CD4-positive, alpha-beta memory T cell (primary cell): Measurements from ENCODE around the gene EXOC4. TPM values are rescaled to one million over a fixed set of nuclear protein-coding genes. Genes with fewer than 3 reads are reported as not detected.

Experiments used
- CTCF ChIA-PET: fragments of 350-600 bp; sonication (Branson Sonifier 250); formaldehyde crosslinking; loops from one replicate; lab custom pipeline; 2021; ENCODE audit warnings: inconsistent platforms; ENCODE audit not compliant: partially characterized antibody; lab: Charles Lee
- POLR2A ChIA-PET: fragments of 350-600 bp; sonication (Branson Sonifier 250); formaldehyde crosslinking; loops from one replicate; lab custom pipeline; 2021; ENCODE audit not compliant: partially characterized antibody; lab: Charles Lee
- DNase-seq, 5 donors: peaks; one replicate each; pipeline versions ENCODE4 v3.0.0 to v3.0.0-alpha.2; 2020 to 2022; ENCODE audit warnings: mixed read lengths in 1 of 5
- H3K27ac ChIP-seq: one replicate; pipeline ENCODE4 v1.7.0; 2013; ENCODE audit warnings: low read depth, low read length
- H3K27me3 ChIP-seq: 2 replicates; pipeline ENCODE4 v1.7.0; 2013; ENCODE audit warnings: mild to moderate bottlenecking, low read length, moderate library complexity; ENCODE audit not compliant: insufficient read depth
- H3K36me3 ChIP-seq: 2 replicates; pipeline ENCODE4 v1.7.0; 2013; ENCODE audit warnings: mild to moderate bottlenecking, low read length, moderate library complexity; ENCODE audit not compliant: insufficient read depth
- H3K4me1 ChIP-seq: 2 replicates; pipeline ENCODE4 v1.7.0; 2013; ENCODE audit warnings: mild to moderate bottlenecking, low read length, moderate library complexity; ENCODE audit not compliant: insufficient read depth
- H3K4me3 ChIP-seq, 2 donors: one replicate each; pipeline ENCODE4 v1.7.0; 2013; ENCODE audit warnings: low read length in 2 of 2, mild to moderate bottlenecking in 1 of 2
- H3K9me3 ChIP-seq, 2 donors: one replicate each; pipeline ENCODE4 v1.7.0; 2013; ENCODE audit warnings: low read length in 2 of 2, control low read depth in 1 of 2; ENCODE audit not compliant: control insufficient read depth in 1 of 2
- H3K27ac Mint-ChIP-seq, 7 donors: one replicate each; pipeline ENCODE4 v1.8.0; 2020 to 2021; ENCODE audit warnings: mixed read lengths in 7 of 7, mild to moderate bottlenecking in 6 of 7, inconsistent platforms in 3 of 7, moderate library complexity in 3 of 7
- H3K27me3 Mint-ChIP-seq, 2 donors: one replicate each; pipeline ENCODE4 v1.8.0; 2020 to 2021; ENCODE audit warnings: mixed read lengths in 2 of 2
- H3K36me3 Mint-ChIP-seq, 2 donors: one replicate each; pipeline ENCODE4 v1.8.0; 2020 to 2021; ENCODE audit warnings: mixed read lengths in 2 of 2, inconsistent platforms in 1 of 2, mild to moderate bottlenecking in 1 of 2
- H3K4me1 Mint-ChIP-seq, 4 donors: one replicate each; pipeline ENCODE4 v1.8.0; 2020 to 2021; ENCODE audit warnings: mixed read lengths in 4 of 4, mild to moderate bottlenecking in 1 of 4
- H3K4me3 Mint-ChIP-seq, 8 donors: one replicate each; pipeline ENCODE4 v1.8.0; 2020 to 2021; ENCODE audit warnings: mixed read lengths in 8 of 8, mild to moderate bottlenecking in 7 of 8, moderate library complexity in 6 of 8, inconsistent platforms in 3 of 8
- H3K9me3 Mint-ChIP-seq, 8 donors: one replicate each; pipeline ENCODE4 v1.8.0; 2020 to 2021; ENCODE audit warnings: mixed read lengths in 8 of 8, mild to moderate bottlenecking in 5 of 8, inconsistent platforms in 3 of 8, moderate library complexity in 1 of 8
- intact Hi-C: fragments of 100-400 bp; cut with micrococcal nuclease; formaldehyde crosslinking; loops from one replicate; pipeline ENCODE4 v1.15.1; 2023
- polyA plus RNA-seq, 2 donors: library from polyadenylated mRNA; unstranded; fragments of 300-500 nt; fragmentation: Illumina TruSeq; gene quantifications; one replicate each; pipeline ENCODE4 v1.2.3, GENCODE V29; 2021
- total RNA-seq, 2 experiments: library from RNA; stranded (reverse); gene quantifications; one replicate each; pipeline ENCODE4 v1.2.3, GENCODE V29; 2021

The EXOC4 gene
- total and polyA plus RNA-seq, 4 experiments from 2014 or later = 33.8 to 81.2 (median 58.1) TPM

DNA sequence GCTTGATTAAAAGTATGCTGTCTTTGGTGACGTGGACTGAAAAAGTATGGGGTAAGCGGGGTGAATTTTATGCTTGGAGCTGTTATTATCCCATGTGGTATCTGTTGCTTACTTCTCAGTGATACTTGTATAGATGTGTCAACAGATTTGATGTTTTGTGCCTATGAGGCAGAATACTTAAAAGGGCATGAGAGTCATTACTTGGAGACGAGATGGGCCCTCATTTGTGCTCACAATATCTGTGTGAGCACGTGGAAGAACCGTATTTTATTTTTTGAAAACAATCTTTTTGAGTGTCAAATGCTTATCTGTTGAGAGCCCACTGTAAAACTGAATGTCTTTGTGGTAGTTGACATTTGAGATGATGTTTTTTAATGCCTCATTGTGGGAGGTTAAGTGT, 281.9 kb downstream of the EXOC4 start:
- POLR2A ChIA-PET = no interaction called here
- H3K9me3 Mint-ChIP-seq = no peaks in the 10 kb centered on the region

DNA sequence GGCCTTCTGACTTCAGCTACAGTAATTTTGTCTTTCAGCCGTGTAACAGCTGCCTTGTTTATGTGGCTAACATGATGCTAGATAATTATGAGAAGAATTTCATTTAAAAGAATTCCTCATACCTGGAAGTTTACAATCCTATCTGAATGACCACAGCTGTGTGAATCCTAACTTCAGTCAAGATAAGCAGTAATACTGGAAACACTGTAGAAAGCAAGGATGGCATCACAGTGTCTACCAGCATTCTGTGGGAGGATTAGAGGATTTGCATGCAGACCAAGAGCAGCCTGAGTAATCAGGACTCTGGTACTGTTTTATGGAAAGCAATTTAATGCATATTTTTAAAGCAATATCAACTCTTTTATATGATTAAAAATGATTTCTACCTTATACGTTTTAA, 282.4 kb downstream of the EXOC4 start:
- no peak for DNase-seq
- H3K9me3 ChIP-seq = no peaks in the 10 kb centered on the region
- Mint-ChIP-seq H3K36me3 (peaks cover 12 to 13% of the 10 kb centered on the region in 2 donors), H3K9me3 (no peaks in the 10 kb centered on the region), H3K4me3 (no peak overlapping the region), H3K4me1 (peaks cover 0 to 6% (median 4%) of the 10 kb centered on the region in 4 donors), H3K27me3 (no peaks in the 10 kb centered on the region), H3K27ac (no peak overlapping the region)
- intact Hi-C loops = no loop called here
- no peaks in the 10 kb centered on the region for H3K27me3 ChIP-seq
- H3K36me3 ChIP-seq = no peaks in the 10 kb centered on the region
- no peak overlapping the region for H3K4me3 ChIP-seq
- no peak overlapping the region for H3K27ac ChIP-seq
- no peaks in the 10 kb centered on the region for H3K4me1 ChIP-seq
- POLR2A ChIA-PET = no interaction called here
- CTCF ChIA-PET = no interaction called here

More for the DNA sequence above, 281.9 kb downstream of the EXOC4 start:
- H3K27ac ChIP-seq = no peak overlapping the region
- Mint-ChIP-seq H3K27me3 (no peaks in the 10 kb centered on the region), H3K4me3 (no peak overlapping the region), H3K4me1 (peaks cover 0 to 6% (median 4%) of the 10 kb centered on the region in 4 donors), H3K36me3 (peaks cover 14 to 15% of the 10 kb centered on the region in 2 donors), H3K27ac (no peak overlapping the region)
- CTCF ChIA-PET = interaction anchor here (1.1 kb wide), 1 partner anchor 8 kb away, joined by 4 read pairs; no protein-coding TSS in a partner anchor
- no peaks in the 10 kb centered on the region for H3K27me3 ChIP-seq
- H3K4me1 ChIP-seq = no peaks in the 10 kb centered on the region
- intact Hi-C loops = no loop called here
- no peaks in the 10 kb centered on the region for H3K36me3 ChIP-seq
- DNase-seq = no peak
- H3K4me3 ChIP-seq = no peak overlapping the region
- no peaks in the 10 kb centered on the region for H3K9me3 ChIP-seq

DNA sequence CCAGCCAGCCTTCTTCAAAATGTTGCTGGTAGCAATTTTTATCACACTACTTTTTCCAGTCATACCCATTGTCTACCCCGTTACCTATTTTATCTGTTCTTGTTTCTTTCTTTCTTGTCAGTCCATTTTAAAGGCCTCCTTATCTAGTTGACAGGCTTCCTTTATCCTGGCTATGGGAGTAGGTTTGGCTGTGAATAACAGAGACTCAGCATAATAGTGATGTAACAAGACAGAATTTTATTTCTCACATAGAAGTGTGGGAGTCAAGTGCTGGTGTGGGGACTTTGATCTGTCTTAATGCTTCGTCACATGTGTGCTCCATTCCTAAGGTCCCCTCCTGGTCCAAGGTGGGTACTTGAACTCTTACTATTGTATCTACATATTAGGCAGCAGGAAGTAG, 283.6 kb downstream of the EXOC4 start:
- Mint-ChIP-seq H3K9me3 (no peaks in the 10 kb centered on the region), H3K4me1 (peaks cover 0 to 6% (median 2%) of the 10 kb centered on the region in 4 donors), H3K36me3 (peaks cover 9 to 16% of the 10 kb centered on the region in 2 donors), H3K4me3 (no peak overlapping the region), H3K27ac (peak overlapping the region in 1 of 7 donors; percentile 26), H3K27me3 (no peaks in the 10 kb centered on the region)
- no peaks in the 10 kb centered on the region for H3K36me3 ChIP-seq
- no peak for DNase-seq
- intact Hi-C loops = no loop called here
- no peaks in the 10 kb centered on the region for H3K27me3 ChIP-seq
- no peak overlapping the region for H3K4me3 ChIP-seq
- no peaks in the 10 kb centered on the region for H3K4me1 ChIP-seq
- no peak overlapping the region for H3K27ac ChIP-seq
- no peaks in the 10 kb centered on the region for H3K9me3 ChIP-seq
- CTCF ChIA-PET = no interaction called here
- POLR2A ChIA-PET = no interaction called here

DNA sequence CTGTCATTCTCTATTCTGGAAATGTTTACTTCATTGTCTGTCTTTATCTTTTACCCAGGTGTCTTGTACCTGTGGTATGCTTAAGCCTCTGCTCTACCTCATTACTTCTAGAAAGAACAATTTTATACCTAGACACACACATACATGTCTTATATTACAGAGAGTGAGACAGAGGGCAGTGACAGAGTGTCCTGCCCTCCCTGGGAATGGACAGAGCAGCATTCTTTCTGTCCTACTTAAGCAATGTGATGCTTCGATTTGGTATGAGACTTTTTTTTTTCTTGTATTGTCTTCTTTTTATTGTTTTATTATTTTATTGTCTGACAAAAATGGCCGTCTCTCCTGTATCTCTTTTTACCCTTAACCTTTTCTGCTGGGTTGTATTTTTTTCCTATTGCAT, 286.1 kb downstream of the EXOC4 start:
- CTCF ChIA-PET = no interaction called here
- no peaks in the 10 kb centered on the region for H3K9me3 ChIP-seq
- no peaks in the 10 kb centered on the region for H3K36me3 ChIP-seq
- peaks cover 0 to 5% (median 2%) of the 10 kb centered on the region in 4 donors for H3K4me1 Mint-ChIP-seq
- POLR2A ChIA-PET = no interaction called here
- intact Hi-C loops = no loop called here
- H3K27me3 Mint-ChIP-seq = no peaks in the 10 kb centered on the region
- no peak overlapping the region for H3K27ac ChIP-seq
- no peak overlapping the region for H3K4me3 Mint-ChIP-seq
- H3K27ac Mint-ChIP-seq = peak overlapping the region in 1 of 7 donors; percentile 40
- H3K4me1 ChIP-seq = no peaks in the 10 kb centered on the region
- no peak for DNase-seq
- H3K36me3 Mint-ChIP-seq = peaks cover 8 to 27% of the 10 kb centered on the region in 2 donors
- no peaks in the 10 kb centered on the region for H3K27me3 ChIP-seq
- H3K9me3 Mint-ChIP-seq = no peaks in the 10 kb centered on the region
- H3K4me3 ChIP-seq = no peak overlapping the region

DNA sequence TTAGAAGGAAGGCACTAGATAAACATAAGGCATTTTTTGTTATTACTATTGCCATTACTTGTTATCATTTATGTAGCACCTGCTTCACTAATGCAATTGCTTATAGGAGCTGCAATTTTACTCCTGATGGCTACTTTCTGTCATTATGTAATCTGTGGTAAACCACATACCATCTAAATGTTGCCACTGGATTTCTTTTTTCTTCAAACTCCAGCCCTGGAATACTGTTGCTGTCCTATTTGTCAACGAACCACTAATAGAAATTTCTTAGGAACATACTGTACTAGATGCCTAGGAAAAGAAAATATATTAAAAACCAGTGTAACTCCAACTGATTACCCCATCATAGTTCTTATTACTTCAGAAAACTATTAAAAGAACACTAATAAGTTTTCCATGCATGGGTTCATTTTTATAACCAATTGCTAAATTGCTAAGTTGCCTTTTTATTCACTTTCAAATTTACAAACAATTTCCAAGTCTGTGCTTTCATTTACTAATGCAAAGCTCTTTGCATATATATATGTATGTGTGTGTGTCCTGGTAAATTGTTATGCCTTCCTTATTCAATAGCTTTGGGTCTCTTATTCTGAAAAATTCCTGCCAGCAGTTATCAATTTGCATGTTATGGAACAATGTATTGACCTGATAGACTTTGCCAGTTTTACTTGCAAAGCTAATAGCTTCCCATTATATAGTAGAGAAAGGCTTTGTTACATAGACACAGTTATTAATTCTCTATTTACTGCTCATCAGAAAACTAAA, 287.4 kb downstream of the EXOC4 start:
- H3K27ac ChIP-seq = no peak overlapping the region
- no peaks in the 10 kb centered on the region for H3K9me3 Mint-ChIP-seq
- intact Hi-C loops = no loop called here
- no peaks in the 10 kb centered on the region for H3K4me1 ChIP-seq
- H3K36me3 Mint-ChIP-seq = peaks cover 4 to 35% of the 10 kb centered on the region in 2 donors
- DNase-seq = no peak
- H3K9me3 ChIP-seq = no peaks in the 10 kb centered on the region
- no peaks in the 10 kb centered on the region for H3K27me3 ChIP-seq
- H3K36me3 ChIP-seq = no peaks in the 10 kb centered on the region
- no peak overlapping the region for H3K4me3 ChIP-seq
- H3K4me1 Mint-ChIP-seq = peaks cover 0 to 5% (median 2%) of the 10 kb centered on the region in 4 donors
- H3K4me3 Mint-ChIP-seq = no peak overlapping the region
- POLR2A ChIA-PET = no interaction called here
- CTCF ChIA-PET = no interaction called here
- H3K27ac Mint-ChIP-seq = no peak overlapping the region
- no peaks in the 10 kb centered on the region for H3K27me3 Mint-ChIP-seq

DNA sequence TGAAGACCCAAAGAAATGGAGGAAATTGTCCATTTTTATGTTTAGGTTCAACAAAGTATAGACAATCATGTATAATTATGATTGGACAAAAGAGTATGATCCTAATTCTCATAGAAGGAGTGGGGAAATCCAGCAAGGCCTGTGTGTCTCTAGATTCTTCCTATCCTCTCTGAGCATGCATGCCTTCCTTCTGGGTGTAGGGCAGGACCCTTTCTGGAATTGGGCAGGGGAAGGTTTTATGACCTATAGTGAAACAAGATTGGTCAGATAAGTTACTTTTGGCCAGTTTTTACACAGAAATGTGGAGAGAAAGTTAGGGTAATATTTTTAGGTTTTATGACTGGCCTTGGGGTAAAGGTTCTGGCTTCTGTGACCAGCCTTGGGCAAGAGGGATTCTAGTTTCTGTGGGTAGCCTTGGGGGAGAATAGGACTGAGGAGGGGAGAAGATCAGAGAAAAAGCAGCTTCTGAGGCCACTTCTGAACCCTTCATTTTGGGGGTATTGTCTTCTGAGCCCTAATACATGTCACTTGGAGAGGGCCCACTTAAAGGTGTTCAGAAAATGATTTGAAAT, 289.4 kb downstream of the EXOC4 start:
- Histone ChIP-seq H3K36me3 (no peaks in the 10 kb centered on the region), H3K27me3 (no peaks in the 10 kb centered on the region), H3K9me3 (no peaks in the 10 kb centered on the region), H3K27ac (no peak overlapping the region), H3K4me1 (no peaks in the 10 kb centered on the region), H3K4me3 (no peak overlapping the region)
- Mint-ChIP-seq H3K36me3 (peaks cover 4 to 30% of the 10 kb centered on the region in 2 donors), H3K4me3 (no peak overlapping the region), H3K9me3 (no peaks in the 10 kb centered on the region), H3K27ac (no peak overlapping the region), H3K27me3 (no peaks in the 10 kb centered on the region), H3K4me1 (peaks cover 0 to 2% (median 0%) of the 10 kb centered on the region in 4 donors)
- intact Hi-C loops = no loop called here
- POLR2A ChIA-PET = no interaction called here
- CTCF ChIA-PET = interaction anchor here (0.8 kb wide), 1 partner anchor 8 kb away, joined by 4 read pairs; no protein-coding TSS in a partner anchor
- no peak for DNase-seq

DNA sequence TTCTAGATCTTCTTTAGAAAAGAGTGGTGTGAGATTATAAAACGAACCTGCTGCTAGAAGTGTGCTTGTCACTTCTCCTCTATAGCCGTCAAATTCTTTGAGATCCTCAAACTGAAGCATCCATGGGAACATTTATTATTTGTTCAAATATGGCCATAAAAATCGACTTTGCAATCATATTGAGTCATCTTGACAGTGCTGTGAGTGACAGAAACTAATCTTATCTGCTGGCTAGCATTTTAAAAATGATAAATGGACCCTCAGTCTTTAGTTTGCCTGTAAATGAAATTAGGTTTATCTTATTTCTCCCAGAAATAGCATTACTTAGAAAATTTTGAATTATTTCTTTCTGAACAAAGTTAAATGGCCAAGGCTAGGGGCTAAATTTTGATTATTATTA, 290.8 kb downstream of the EXOC4 start:
- Mint-ChIP-seq H3K27ac (no peak overlapping the region), H3K27me3 (no peaks in the 10 kb centered on the region), H3K9me3 (no peaks in the 10 kb centered on the region), H3K36me3 (peaks cover 6 to 34% of the 10 kb centered on the region in 2 donors), H3K4me1 (no peaks in the 10 kb centered on the region), H3K4me3 (no peak overlapping the region)
- no peaks in the 10 kb centered on the region for H3K27me3 ChIP-seq
- no peaks in the 10 kb centered on the region for H3K9me3 ChIP-seq
- intact Hi-C loops = no loop called here
- no peaks in the 10 kb centered on the region for H3K4me1 ChIP-seq
- no peak for DNase-seq
- H3K36me3 ChIP-seq = no peaks in the 10 kb centered on the region
- POLR2A ChIA-PET = no interaction called here
- H3K4me3 ChIP-seq = no peak overlapping the region
- CTCF ChIA-PET = no interaction called here
- no peak overlapping the region for H3K27ac ChIP-seq
